HG02852 (cell line): ENCODE measurements around the gene S100A14.
"Not testable (repeated sequence)": the region's sequence is repeated elsewhere in the genome, so short reads cannot be mapped to it uniquely, and the experiment has no call there.

Experiments used
- ATAC-seq: cut with Tn5 transposase; IDR thresholded peaks from one replicate; pipeline ENCODE4 v1.9.1; 2021; ENCODE audit warnings: mild to moderate bottlenecking, moderate library complexity; ENCODE audit not compliant: unreplicated experiment

The S100A14 gene

DNA sequence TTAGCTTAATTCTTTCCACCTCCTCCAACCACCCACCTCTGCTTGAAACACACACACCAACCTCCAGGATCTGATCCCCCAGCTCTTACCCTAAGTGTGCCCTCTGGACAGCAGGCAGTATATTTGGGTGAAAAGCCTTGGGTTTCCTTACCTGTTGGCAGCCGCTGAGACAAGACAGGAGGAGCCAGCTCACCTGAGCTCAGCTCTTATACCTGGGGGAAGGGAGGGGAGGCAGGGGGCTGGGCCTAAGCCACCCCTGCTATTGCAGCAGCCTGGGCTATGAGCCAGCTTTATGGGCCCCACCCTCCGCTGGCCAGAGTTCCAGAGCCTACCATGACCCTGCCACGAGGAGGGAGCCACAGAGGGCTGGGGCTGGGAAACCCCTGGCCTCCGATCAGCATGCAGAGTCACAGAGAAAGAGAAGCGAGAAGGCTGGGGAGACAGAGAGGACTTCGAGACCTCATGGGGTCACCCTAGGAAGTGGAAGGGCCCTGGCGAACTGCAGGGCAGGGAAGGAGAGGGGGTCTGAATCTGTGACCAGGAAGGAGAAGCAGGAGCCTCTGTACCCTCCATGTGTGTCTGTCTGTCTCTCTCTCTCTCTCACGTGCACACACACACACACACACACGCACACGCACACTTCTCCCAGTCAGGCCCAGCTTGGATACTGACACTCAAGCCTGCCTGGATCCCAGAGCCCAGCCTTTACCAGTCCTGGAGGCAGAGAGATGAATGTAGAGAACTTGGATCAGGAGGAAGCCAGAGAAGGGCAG lies at the start of gene S100A14:
Gene S100A14, minus strand, starts transcription at position 182 of the 773 bp plus-strand sequence. CDS start 467 bp downstream, outside the sequence.
- no peak for ATAC-seq

DNA sequence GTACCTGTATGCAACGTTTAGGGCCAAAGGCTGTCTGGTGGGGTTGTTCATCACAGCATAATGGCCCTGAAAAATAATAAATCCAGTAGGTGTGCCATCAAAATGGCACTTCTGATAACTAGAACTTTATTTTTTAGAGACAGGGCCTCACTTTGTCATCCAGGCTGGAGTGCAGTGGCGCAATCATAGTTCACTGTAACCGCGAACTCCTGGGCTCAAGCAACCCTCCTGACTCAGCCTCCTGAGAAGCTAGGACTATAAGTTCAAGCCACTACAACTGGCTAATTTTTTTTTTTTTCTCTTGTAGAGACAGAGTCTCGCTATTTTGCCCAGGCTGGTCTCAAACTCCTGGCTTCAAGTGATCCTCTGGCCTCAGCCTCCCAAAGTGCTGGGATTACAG lies 47.1 kb upstream of the S100A14 start:
- ATAC-seq: no peak

- ATAC-seq: no peak
Observed at GRCh38 chr1:153662269-153662668, 46.1 kb upstream of the S100A14 start.

DNA sequence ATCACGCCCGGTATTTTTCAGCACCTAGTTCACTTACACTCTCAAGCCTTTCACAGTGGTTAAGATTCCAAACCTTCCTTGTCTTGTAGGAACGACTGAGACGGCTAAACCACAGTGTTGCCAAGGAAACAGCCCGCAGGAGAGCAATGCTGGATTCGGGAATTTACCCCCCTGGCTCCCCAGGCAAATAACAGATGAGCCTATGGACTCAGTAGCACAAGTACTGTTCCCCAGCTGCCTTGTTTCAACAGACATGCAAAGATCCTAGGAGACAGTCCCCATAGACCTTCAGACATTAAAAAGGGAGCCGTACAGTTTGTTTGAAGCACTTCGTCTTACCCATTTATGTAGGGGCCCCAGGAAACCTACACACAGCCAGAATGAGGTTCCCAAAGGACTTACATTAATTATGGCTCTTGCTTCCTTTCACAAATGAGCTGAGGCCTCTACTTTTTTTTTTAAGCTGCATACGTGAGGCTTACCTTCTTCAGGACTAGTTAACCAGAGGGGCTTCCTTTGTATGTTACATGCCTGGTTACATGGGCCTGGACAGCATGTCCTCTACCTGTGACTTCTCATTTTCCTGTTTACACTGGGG lies 45.1 kb upstream of the S100A14 start:
- ATAC-seq: no peak

DNA sequence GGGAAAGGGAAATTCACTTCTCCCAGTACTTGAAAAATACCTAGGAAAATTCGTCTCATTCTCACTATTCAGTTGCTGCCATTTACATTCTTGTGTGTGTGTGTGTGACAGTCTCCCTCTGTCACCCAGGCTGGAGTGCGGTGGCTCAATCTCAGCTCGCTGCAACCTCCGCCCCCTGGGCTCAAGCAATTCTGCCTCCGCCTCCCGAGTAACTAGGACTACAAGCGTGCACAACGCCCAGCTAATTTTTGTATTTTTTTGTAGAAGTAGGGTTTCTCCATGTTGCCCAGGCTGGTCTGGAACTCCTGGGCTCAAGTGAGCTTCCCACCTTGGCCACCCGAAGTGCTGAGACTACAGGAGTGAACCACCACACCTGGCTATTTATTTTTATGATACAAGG lies 43.5 kb upstream of the S100A14 start:
- no peak for ATAC-seq

- ATAC-seq: no peak
Observed at GRCh38 chr1:153659175-153659534, 43.0 kb upstream of the S100A14 start.

DNA sequence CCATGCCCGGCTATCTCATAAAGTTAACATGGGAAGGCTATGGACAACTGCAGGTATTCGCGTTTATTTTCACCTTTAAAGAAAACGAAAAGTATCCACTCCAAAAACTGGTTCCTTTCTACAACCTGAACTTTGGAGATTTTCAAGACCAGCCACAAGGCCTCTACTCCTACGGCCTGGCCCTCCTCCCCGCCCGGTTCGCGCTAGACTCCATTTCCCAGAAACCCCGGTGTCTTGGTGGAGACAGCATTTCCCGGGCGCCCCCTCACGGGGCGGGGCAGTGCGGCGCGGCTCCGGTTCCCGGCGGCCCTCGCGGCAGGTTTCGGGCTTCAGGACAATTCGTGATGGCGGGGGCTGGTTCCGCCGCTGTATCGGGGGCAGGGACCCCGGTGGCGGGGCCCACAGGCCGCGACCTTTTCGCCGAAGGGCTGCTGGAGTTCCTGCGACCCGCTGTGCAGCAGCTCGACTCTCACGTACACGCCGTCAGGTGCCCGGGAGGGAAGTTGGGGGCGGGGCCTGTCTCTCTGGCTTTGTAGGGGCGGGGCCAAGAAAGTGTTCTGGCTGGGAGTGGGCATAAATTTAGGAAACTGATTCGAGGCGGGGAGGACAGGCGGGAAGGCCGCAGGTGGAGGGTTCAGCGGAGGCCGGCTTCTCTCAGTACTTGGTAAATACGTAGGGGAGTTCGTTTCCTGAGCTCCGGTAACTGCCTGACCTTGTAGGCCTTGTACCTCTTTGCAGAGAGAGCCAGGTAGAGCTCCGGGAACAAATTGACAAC lies 42.5 kb upstream of the S100A14 start, which contains the start of gene SNAPIN:
Gene SNAPIN, plus strand, starts transcription at position 304 of the 775 bp plus-strand sequence. Its CDS starts 41 bp downstream, at position 345.
- ATAC-seq: peak; percentile 91

GRCh38 chr1:153655333-153655732 lies 39.2 kb upstream of the S100A14 start:
- no peak for ATAC-seq

- no peak for ATAC-seq
Observed at GRCh38 chr1:153652805-153653500, 36.8 kb upstream of the S100A14 start.

GRCh38 chr1:153651771-153652170 lies 35.6 kb upstream of the S100A14 start:
- no peak for ATAC-seq

- no peak for ATAC-seq
Observed at GRCh38 chr1:153649863-153650235, 33.7 kb upstream of the S100A14 start.

DNA sequence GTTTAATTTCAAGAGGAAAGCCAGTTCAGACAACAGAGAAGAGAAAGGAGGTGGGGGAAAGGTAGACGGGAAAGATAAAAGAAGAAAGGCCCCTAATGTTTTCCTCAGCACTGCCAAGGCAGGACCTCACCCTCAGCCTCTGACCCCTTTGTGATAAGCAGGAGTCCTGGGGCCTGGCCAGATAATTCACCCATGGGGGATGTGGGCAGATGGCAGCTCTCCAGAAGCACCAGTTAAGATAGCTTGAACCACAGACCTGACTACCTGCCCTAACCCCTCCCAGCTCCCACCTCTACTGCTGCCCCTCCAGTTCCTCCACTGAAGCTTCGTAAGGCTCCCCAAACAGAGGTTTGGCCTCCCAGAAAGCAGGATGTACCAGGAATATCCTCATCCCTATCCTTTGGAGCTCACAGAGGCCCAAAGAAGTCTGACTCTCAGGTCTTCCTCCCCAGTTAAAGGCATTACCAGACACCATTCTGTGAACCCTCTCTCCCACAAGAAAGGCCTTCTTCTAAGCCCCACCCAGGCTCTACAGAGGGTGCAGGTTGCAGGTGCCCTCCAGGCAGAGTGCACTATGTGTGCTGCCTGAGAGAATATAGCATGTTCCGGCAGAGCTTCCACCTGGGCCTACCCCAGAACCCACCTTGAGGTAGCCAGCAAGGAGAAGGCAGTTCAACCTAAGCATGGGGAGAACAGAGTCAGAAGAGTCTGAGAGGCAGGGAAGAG lies 33.2 kb upstream of the S100A14 start:
- ATAC-seq: no peak

- no peak for ATAC-seq
Observed at GRCh38 chr1:153648000-153648643, 32.0 kb upstream of the S100A14 start.

- ATAC-seq: no peak
Observed at GRCh38 chr1:153647346-153647714, 31.2 kb upstream of the S100A14 start.

GRCh38 chr1:153646672-153647345 lies 30.7 kb upstream of the S100A14 start:
- no peak for ATAC-seq

DNA sequence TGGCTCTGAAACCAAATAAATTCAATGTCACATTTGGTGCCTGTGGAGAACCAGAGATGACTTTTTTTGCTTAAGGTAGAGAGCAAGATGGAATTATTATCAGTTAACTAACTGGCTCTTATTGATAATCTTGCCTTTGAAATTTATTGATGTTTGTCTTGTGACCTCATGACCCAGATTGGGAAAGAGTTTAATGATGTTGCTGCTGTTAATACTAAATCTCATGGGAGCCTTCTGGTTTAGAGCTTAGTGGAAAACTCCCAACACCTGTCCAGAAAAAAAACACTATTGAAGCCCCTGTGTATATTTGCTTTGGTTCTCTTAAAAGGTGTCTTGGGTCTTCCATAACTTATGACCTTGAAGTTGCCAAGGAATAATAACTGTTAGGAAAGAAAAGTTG lies 27.7 kb upstream of the S100A14 start:
- ATAC-seq: no peak

GRCh38 chr1:153643100-153643499 lies 27.0 kb upstream of the S100A14 start:
- ATAC-seq: no peak

- ATAC-seq: no peak
Observed at GRCh38 chr1:153642161-153642560, 26.0 kb upstream of the S100A14 start.

DNA sequence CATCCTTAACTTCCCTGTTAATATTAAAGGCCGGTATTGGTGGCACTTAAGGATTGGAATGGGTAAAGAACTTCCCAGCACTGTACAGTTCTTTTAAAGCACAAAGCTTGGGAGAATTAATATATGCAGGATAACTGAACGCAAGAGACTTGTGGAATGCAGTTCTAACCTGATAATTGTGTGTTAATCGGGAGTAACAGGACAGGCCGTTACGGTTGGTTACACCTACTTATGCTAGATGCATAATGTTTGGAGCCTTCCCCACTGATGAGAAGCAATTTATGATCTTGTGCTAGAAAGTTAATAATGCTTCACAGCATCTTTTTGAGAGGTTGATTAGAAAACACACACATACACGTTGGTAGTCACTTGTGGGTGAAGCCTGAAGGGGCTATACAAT lies 24.7 kb upstream of the S100A14 start:
- ATAC-seq: no peak

GRCh38 chr1:153640213-153640612 lies 24.1 kb upstream of the S100A14 start:
- not testable (repeated sequence) for ATAC-seq
